ACC112 (cell line): Measurements from ENCODE around the gene ASIC4.

ENCODE experiments used
- H2AFZ ChIP-seq: fragments of 200-600 bp; sonication (generic); one replicate; pipeline ENCODE4 v1.6.0; 2017; ENCODE audit warnings: antibody characterized with exemption, low read length; ENCODE audit not compliant: unreplicated experiment
- H3K27ac ChIP-seq: fragments of 200-600 bp; sonication (generic); 2 replicates; pipeline ENCODE4 v1.5.1; 2014; ENCODE audit warnings: low read depth, mild to moderate bottlenecking, antibody characterized with exemption, low read length, moderate library complexity
- H3K27me3 ChIP-seq: fragments of 200-600 bp; sonication (generic); 2 replicates; pipeline ENCODE4 v1.6.1; 2014; ENCODE audit warnings: mild to moderate bottlenecking, antibody characterized with exemption, low read length, moderate library complexity, mixed read lengths; ENCODE audit not compliant: insufficient read depth
- H3K36me3 ChIP-seq: fragments of 200-600 bp; sonication (generic); 2 replicates; pipeline ENCODE4 v1.6.1; 2016; ENCODE audit warnings: mild to moderate bottlenecking, antibody characterized with exemption, low read length, moderate library complexity, mixed read lengths; ENCODE audit not compliant: insufficient read depth
- H3K4me1 ChIP-seq: fragments of 200-600 bp; sonication (generic); one replicate; pipeline ENCODE4 v1.6.1; 2016; ENCODE audit warnings: low read length, mixed read lengths; ENCODE audit not compliant: insufficient read depth, unreplicated experiment, control insufficient read depth
- H3K4me3 ChIP-seq: fragments of 200-600 bp; sonication (generic); 2 replicates; pipeline ENCODE4 v1.5.1; 2014; ENCODE audit warnings: mild to moderate bottlenecking, low read depth, low read length
- H3K79me2 ChIP-seq: fragments of 200-600 bp; sonication (generic); one replicate; pipeline ENCODE4 v1.6.0; 2016; ENCODE audit warnings: low read length; ENCODE audit not compliant: control insufficient read depth, unreplicated experiment, insufficient read depth

The ASIC4 gene

GRCh38 chr2:219500135-219500534 lies 14.1 kb upstream of the ASIC4 start:
- peaks cover 14% of the 10 kb centered on the region for H3K79me2 ChIP-seq
- H3K27ac ChIP-seq = no peak overlapping the region
- H3K36me3 ChIP-seq = no peaks in the 10 kb centered on the region
- H2AFZ ChIP-seq = no peak overlapping the region
- H3K4me3 ChIP-seq = peak overlapping the region; percentile 89
- peaks cover 24% of the 10 kb centered on the region for H3K4me1 ChIP-seq
- no peaks in the 10 kb centered on the region for H3K27me3 ChIP-seq

DNA sequence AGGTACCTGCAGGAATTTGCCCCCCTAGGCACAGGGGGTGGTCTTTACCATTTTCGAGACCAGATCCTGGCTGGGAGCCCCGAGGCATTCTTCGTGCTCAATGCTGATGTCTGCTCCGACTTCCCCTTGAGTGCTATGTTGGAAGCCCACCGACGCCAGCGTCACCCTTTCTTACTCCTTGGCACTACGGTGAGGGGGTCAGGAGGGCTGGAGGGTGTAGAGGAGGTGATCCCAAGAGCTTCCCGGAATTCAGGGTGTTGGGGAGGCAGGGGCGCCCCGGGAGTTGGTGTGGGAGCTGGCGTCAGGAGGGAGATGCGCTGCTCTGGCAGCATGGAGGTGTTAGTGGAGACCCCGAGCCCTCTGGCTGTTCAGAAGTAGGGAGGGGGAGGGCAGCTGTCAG lies 12.4 kb upstream of the ASIC4 start:
- Histone ChIP-seq H3K27ac (no peak overlapping the region), H3K4me1 (peaks cover 19% of the 10 kb centered on the region), H3K4me3 (no peak overlapping the region), H3K36me3 (no peaks in the 10 kb centered on the region), H3K27me3 (no peaks in the 10 kb centered on the region), H2AFZ (no peak overlapping the region), H3K79me2 (peaks cover 14% of the 10 kb centered on the region)

DNA sequence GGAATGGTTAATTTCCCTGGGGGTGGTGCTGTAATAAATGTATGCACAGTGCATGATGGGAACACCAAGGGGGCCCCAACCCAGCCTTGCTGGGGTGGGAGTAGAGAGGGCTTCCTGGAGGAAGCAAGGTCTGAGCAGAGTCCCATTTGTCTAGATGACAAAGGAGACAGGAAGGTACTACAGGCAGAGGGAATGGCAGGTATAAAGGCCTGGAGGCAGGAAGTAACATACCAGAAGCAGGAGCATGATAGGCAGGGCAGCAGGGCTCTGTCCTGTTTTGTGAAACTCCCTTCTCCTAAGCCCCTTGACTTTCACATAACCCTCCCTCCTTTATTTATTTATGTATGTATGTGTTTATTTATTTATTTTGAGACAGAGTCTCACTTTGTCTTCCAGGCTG lies 11.7 kb upstream of the ASIC4 start:
- H3K79me2 ChIP-seq = peaks cover 14% of the 10 kb centered on the region
- H3K4me3 ChIP-seq = no peak overlapping the region
- no peaks in the 10 kb centered on the region for H3K36me3 ChIP-seq
- no peak overlapping the region for H2AFZ ChIP-seq
- no peak overlapping the region for H3K27ac ChIP-seq
- no peaks in the 10 kb centered on the region for H3K27me3 ChIP-seq
- peaks cover 13% of the 10 kb centered on the region for H3K4me1 ChIP-seq

DNA sequence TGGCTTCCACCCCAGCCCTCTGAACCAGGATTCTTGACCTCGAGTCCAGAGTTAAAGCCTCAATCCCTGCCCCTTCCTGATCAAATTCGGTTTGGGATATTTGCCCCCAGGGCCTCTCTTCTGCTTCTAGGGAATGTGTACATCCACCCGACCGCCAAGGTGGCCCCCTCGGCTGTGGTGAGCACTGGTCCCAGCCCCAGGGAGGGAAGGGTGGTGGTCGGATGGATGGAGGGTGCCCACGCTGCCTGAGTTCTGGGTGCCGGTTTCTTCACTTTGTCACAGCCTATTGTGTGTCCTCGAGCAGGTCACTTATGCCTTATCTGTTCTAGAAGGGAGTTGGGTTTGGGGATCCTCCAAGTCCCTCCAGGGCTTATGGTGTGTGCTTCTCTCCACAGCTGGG lies 8.7 kb upstream of the ASIC4 start:
- H3K27me3 ChIP-seq = no peaks in the 10 kb centered on the region
- no peaks in the 10 kb centered on the region for H3K36me3 ChIP-seq
- no peaks in the 10 kb centered on the region for H3K79me2 ChIP-seq
- no peak overlapping the region for H3K4me3 ChIP-seq
- H3K4me1 ChIP-seq = peaks cover 6% of the 10 kb centered on the region
- no peak overlapping the region for H3K27ac ChIP-seq
- no peak overlapping the region for H2AFZ ChIP-seq

DNA sequence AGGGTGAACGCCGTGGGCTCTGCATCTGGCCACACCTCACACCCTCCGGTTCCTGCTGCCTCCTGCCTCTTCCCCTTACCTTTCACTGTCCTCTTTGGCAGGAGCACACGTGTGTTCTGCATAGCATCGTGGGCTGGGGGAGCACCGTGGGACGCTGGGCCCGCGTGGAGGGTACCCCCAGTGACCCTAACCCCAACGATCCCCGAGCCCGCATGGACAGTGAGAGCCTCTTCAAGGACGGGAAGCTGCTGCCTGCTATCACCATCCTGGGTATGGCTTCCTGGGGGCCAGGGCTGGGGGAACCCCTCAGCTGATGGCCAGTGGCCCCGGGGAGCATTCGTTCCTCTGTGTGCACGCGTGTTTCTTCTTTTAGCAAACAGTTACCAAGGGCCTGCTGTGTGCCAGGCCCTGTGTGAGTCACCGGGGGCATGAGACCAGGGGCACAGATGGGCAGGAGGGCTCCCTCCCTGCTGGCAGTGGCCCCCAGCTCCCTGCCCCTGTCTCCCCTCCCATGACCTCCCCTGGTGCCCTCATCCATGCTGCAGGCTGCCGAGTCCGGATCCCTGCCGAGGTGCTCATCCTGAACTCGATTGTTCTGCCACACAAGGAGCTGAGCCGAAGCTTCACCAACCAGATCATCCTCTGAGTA lies 8.0 kb upstream of the ASIC4 start:
- Histone ChIP-seq H3K27ac (no peak overlapping the region), H3K27me3 (no peaks in the 10 kb centered on the region), H3K4me3 (no peak overlapping the region), H3K79me2 (no peaks in the 10 kb centered on the region), H3K36me3 (no peaks in the 10 kb centered on the region), H2AFZ (no peak overlapping the region), H3K4me1 (peaks cover 4% of the 10 kb centered on the region)

- Histone ChIP-seq H2AFZ (no peak overlapping the region), H3K4me3 (no peak overlapping the region), H3K36me3 (no peaks in the 10 kb centered on the region), H3K27me3 (peaks cover 3% of the 10 kb centered on the region; the same call in 1 of the 2 replicates), H3K27ac (no peak overlapping the region), H3K79me2 (no peaks in the 10 kb centered on the region), H3K4me1 (peaks cover 4% of the 10 kb centered on the region)
Measured at GRCh38 chr2:219506802-219507526, 7.3 kb upstream of the ASIC4 start.

- H2AFZ ChIP-seq = no peak overlapping the region
- no peak overlapping the region for H3K4me3 ChIP-seq
- no peak overlapping the region for H3K27ac ChIP-seq
- no peaks in the 10 kb centered on the region for H3K79me2 ChIP-seq
- H3K4me1 ChIP-seq = peaks cover 4% of the 10 kb centered on the region
- H3K27me3 ChIP-seq = peaks cover 11% of the 10 kb centered on the region
- H3K36me3 ChIP-seq = no peaks in the 10 kb centered on the region
Measured at GRCh38 chr2:219507581-219508443, 6.5 kb upstream of the ASIC4 start.

DNA sequence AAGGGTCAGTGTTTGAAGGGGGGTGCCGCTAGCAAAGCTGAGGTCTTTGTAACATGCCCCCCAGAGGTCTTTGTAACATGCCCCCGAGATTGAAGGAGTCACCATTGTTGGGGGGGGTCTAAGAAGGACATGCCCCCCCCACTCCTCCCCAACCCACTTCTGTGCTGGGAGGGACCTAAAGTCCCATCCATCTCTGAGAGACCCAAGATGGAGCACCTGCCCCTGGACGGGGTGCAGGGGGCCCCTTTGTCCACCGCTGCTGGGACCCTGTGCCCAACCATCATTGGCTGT lies 5.9 kb upstream of the ASIC4 start:
- Histone ChIP-seq H2AFZ (no peak overlapping the region), H3K27me3 (peaks cover 17% of the 10 kb centered on the region), H3K4me3 (no peak overlapping the region), H3K36me3 (no peaks in the 10 kb centered on the region), H3K79me2 (no peaks in the 10 kb centered on the region), H3K27ac (no peak overlapping the region), H3K4me1 (peaks cover 4% of the 10 kb centered on the region)

- Histone ChIP-seq H3K27ac (no peak overlapping the region), H3K27me3 (peaks cover 25% of the 10 kb centered on the region), H3K4me3 (no peak overlapping the region), H3K36me3 (no peaks in the 10 kb centered on the region), H2AFZ (no peak overlapping the region), H3K79me2 (no peaks in the 10 kb centered on the region), H3K4me1 (peaks cover 9% of the 10 kb centered on the region)
Measured at GRCh38 chr2:219508971-219509779, 5.1 kb upstream of the ASIC4 start.

DNA sequence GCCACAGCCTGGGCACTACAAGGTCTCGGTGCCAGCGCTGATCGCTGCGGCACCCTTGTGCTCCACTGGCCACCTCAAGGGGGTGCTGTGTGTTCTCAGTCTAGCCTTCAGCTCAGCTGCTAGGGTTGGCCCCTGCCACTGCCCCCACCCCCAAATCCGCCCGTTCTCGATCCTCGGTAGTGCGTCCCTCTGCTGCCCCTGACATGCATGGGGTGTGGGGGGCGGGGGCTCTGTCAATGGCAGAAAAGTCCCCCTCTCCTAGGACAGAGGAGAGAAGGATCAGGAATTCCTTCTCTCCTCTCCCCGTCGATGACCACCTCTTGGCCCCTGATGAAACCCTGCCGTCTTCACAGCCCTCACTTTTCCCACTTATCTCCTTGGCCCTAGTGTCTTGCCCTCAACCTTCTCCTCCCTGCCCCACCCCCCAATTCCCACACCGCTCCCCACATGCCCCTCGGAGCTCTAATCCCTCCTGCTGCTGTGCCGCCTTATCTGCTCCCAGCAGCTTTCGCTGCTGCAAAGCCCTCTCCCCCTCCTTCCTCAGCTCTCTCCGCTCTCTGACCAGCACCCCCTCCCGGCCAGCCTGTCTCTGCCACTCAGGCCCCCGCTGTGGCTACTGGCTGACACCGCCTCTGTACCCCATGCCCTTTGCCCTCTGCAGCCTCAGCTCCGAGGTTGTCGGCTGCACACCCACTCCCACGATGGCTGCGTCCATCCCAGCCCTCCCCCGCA lies 4.3 kb upstream of the ASIC4 start:
- Histone ChIP-seq H2AFZ (no peak overlapping the region), H3K4me3 (peak overlapping the region; percentile 57), H3K27me3 (peaks cover 32% of the 10 kb centered on the region), H3K36me3 (no peaks in the 10 kb centered on the region), H3K79me2 (no peaks in the 10 kb centered on the region), H3K4me1 (peaks cover 12% of the 10 kb centered on the region), H3K27ac (no peak overlapping the region)
